T-helper 2 cell treated with Interferon-gamma antibody and Interleukin-4, amounts not matched to agents 100 ng/mL and 5 ng/mL, for 36 hours (primary cell): ENCODE measurements around the gene MAB21L1. TPM values are rescaled to one million over a fixed set of nuclear protein-coding genes. Genes with fewer than 3 reads are reported as not detected.

Experiments
- intact Hi-C: fragments of 100-400 bp; cut with micrococcal nuclease; formaldehyde crosslinking; loops from one replicate; pipeline ENCODE4 v1.15.1; 2023
- total RNA-seq: library from RNA; stranded (reverse); gene quantifications from 2 replicates; pipeline ENCODE4 v1.2.3, GENCODE V29; 2022

The MAB21L1 gene
- not detected in 2 replicates for total RNA-seq

DNA sequence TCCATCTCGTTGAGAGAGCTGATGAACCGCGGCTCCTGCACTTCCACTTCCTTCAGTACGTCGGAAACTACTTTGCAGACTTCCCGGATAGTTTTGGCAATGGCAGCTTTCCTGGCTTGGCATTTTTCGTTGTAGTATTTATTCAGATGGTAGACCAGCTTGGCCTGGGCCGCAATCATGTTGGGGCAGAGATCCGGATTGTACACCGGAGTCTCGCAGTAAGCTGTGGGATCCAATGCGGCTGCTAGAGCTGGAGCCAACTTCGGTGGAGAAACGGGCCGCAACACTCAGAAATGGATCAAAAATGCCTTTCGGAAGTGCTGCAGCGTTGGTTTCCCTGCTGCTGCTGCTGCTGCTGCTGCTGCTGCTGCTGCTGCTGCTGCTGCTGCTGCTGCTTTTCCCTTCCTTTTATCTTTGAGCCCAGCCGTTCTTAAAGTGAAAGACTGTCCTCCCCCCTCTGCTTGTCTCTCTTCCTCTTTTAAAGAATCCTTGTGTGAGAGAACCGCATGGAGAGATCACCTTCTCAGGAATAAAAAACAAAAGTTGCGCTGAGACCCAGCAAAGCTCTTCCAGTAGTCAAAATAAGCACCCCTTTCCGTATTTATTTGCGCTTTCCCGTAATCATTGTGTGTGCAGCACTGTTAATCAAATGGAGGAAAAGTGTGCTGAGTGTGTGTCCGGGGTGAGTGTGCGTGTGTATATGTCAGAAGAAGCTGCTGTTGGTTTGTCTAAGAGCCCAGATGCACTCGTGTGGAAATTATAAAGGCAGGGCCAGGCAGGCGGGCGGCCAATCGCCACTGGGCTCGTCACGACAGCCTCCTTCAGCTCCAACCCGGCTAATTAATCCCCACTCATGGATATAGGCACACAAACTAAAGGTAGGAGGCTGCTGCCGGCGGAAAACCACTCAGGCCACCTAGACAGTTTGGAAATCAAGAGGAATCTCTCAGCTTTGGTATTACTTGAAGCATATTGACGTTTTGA lies at the start of gene MAB21L1:
Gene MAB21L1, minus strand, starts transcription at position 730 of the 984 bp plus-strand sequence. Its CDS starts 551 bp downstream, at position 179.
- intact Hi-C loops, result no loop called here

DNA sequence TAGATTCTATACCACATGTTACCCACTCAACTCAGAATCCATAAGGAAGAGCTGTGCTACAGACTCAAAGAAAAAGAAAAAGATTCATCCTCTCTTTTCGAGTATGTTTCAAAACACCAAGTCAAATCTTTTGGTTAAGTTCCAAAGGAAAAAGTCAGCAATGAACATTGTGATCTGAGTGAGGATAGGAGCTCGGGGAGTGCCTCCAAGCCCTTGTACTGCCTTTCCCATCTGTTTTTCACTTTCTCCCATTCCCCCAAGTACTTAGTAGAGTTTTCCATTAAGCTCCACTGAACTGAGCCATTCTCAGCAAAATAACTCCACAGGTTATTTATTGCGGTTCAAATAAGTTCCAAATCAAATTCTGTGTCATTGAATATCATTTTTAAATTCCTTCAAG lies 47.7 kb upstream of the MAB21L1 start:
- intact Hi-C loops, result no loop called here

DNA sequence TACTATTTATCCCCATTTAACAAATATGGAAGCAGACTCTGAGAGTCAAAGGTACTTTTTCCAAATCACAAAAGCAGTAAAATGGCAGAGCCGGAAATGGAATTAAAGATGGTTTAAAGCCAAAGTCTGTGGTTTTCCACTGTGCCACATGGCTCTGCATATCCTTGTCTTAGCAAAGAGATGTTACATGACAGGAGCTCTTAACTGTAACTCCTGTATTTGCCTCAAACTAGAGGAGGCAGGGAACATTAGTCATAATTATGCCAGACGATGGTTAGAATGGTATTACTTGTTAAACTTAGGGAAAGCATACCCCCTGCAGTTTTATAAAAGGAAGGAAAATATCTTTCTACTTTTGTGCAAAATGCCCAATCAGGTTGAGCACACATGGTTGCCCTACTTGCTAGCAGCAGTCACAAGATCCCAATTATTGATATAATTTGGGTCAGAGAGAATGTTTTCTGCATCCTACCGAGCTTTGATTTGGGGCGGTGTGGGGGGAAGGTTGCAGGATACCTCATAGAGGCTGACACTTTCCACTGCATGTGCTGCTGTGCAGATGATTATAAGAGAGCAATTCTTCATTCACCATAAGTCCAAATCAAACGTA lies 42.0 kb upstream of the MAB21L1 start:
- intact Hi-C loops, result no loop called here

DNA sequence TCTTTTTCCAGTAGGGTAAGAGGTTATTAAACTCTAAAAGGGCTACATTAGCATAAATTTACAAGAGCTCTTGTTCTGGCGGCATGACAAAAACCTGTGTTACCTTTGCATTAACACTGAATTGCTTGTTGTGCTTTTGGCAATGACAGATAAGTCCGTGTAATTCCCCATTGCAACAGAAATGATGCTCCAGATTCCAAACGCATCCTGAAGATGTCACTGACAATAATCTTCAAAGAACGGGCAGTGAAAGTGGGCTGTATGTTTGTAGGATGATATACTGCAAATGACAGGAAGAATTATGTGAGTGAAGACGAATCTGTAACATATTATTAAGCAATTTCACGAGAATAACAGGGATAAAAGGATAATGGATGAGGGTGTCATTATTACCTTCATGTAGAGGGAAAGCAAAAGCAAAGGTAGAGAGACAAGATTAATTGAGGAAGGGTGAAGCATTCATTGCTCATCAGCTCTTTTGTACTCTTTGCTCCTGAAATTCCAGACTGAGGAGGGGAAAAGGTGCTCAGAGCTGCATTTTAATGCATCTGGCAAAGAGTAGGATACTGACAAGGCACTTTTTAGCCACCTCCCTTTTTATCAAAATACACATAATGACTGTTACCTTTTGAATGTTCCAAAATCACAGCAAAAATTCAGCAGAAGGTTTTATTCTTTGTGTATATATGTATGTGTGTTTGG lies 38.5 kb upstream of the MAB21L1 start:
- intact Hi-C loops, result no loop called here

DNA sequence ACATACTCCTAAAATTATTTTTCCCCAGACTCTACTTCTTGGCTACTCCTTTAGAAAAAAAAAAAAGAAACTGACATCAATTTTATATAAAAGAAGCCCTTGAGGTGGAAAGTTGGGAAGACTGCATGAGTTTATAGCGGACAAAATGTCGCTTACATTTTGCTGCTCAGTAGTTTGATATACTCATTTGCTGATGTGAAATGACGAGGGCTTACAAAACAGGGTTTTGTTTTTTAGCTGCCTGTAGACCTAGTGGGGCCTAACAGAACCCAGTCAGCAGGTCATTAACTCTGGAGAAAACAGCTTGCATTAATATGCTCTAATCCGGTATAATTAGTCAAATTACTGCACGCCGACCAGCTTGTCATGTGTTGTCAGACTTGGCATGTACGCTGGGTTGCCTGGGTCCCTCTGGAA lies 37.6 kb upstream of the MAB21L1 start:
- intact Hi-C loops, result no loop called here

- intact Hi-C loops, result no loop called here
These were observed 35.9 kb upstream of the MAB21L1 start for GRCh38 chr13:35512271-35512920.

GRCh38 chr13:35502456-35502855 lies 26.0 kb upstream of the MAB21L1 start:
- intact Hi-C loops, result no loop called here

DNA sequence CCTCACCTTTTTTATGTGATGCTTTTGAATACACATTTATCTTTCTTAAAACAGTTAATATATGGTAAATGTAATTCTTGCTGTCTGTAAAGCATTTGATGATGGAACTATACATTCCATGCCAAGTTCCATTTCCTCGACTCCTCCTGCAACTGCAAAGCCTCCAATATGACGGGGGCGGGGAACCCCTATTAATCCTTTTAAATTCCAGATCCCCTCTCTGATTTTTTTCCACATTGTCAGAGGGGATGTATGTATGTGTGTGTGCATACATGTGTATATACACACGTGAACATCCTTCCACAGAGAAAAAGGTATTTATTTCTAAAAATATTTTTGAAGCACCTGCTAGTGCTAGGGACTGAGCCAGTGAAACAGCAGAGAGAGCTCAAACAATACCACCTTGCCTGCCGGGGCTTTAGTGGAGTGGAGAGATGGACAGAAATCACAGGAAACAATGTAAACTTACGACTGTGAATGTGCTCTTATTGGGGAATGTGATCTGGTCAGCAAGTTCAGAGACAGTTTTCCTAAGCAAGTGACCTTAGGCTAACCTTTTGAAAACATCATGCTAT lies 25.3 kb upstream of the MAB21L1 start:
- intact Hi-C loops, result no loop called here

GRCh38 chr13:35500144-35500543 lies 23.7 kb upstream of the MAB21L1 start:
- intact Hi-C loops, result no loop called here

GRCh38 chr13:35499676-35500075 lies 23.2 kb upstream of the MAB21L1 start:
- intact Hi-C loops, result no loop called here

GRCh38 chr13:35499196-35499662 lies 22.7 kb upstream of the MAB21L1 start:
- intact Hi-C loops, result no loop called here

DNA sequence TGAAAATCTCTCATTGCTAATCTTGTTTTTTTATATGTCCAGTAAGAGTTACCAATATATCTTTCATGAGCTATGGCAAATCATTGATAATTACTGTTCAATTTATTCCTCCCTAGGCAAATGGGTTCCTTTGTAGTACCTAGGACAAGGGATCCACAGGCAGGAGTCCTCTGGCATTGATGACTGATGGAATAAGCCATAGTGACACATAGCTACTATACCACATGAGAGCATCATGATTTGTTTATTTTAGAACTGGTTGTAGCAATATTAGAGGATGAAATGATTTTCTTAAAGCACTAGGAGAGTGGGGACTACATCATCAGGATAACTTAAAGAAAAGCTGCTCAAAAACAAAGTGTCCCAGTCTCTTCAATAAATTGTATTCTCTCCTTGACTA lies 21.7 kb upstream of the MAB21L1 start:
- intact Hi-C loops, result no loop called here

DNA sequence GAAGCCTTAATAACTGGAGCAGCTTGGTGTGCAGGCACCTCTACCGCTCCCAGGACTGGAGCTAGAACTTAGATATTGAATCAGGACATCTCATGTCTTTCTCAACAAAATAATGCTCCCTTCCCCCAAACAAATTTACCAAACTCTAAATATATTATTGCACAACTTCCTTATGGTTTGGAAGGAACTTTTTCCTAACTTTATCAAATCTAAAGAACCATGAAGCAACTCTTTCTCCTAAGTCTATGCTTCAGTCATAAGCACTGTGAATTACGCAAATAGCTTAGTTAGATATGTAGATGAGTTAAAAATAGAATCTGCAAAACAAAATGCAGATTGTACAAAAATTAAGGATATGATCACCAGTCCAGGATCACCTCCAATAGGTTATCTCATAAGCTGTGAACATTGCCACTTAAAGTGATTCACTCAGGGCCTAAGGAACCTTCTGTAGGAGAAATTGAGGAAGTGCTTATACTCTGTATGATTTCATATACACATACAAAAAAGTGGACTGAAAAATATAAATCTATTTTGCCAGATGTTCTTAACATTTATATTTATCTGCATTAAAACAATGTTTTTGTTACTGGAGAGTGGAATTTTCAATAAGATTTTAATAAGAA lies 20.4 kb upstream of the MAB21L1 start:
- intact Hi-C loops, result no loop called here

DNA sequence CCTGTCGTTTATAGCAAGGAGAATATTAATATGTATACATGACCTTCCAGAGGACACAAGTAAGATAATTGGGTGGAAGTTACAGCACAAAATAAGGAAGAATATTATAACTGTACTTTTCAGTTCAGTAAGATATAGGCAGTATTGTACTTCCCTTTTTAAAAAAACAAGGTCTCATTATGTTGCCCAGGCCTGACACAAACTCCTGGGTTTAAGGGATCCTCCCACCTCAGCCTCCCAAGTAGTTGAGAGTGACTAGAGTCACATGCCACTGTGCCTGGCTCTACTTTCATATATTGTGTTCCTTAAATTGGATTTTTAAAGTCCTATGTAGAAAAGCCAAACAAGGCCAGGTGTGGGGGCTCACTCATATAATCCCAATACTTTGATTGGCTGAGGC lies 19.5 kb upstream of the MAB21L1 start:
- intact Hi-C loops, result no loop called here

GRCh38 chr13:35489050-35489449 lies 12.6 kb upstream of the MAB21L1 start:
- intact Hi-C loops, result no loop called here

DNA sequence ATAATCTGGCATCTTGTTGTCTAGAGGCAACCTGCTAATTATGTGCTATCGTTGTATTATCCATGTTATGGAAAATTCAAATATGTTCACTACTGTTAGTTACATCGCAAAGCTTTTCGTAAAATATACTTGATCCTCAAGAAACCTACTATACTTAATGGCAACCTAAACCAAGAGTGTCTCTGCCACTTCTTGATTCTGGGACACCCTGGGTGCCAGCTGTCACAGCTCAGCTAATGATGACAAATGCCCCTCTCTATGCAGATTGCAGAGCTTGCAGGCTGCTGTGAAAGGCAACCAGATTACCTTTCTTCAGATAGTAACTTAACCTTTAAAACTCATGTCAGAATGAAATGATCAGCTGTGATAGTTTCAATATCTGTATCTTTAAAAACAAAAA lies 8.9 kb upstream of the MAB21L1 start:
- intact Hi-C loops, result no loop called here

DNA sequence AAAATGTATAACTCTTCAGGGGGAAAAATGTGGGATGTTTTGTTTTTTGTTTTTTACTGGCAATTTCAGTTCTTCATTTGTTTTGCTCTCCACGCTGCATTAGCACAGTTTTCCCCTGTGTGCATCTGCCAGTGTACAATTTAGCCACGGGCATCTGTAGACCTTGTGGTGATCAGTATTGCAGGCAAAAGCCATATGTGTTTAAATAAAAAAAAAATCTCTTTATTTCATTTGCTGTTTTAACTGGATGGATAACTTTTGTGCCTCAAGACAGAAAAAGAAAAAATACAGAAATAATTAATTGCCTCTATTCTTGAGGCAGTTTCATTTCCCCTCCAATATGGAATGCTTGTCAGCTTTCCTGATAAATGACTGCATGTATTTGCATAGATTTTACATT lies 7.9 kb upstream of the MAB21L1 start:
- intact Hi-C loops, result no loop called here

DNA sequence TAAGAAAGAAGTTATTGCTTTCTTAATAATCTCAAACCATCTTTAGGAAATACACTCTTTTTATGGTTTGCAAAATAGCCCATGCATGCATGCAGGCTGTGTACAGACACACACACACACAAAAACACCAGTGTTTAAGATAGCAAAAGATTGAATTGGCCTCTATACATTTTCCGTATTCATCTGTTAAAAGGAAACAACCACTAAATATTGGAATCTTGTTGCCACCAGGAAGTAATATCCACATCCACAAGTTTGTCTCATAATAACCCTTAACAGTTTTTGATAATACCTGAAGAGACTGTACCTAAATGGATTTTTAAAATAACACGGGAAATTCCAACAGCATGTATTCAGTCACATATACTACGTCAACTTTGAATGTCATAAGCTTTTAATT lies 7.3 kb upstream of the MAB21L1 start:
- intact Hi-C loops, result no loop called here

DNA sequence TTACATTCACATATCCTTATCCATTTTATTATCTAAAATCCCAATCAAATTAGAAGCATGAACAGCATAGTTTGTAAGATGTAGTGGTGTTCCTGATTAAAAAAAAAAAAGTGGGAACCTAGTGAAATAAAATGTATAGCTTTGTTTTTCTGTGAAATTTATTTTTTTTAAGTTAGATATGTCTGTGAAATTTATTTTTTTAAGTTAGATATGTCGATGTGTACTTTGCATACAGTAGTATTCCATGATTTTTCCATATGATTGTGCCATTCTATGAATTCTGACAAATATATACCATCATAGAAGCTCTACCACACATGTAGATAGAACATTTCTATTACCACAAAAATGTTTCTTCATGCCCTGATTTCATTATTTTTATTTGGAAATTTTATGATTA lies 6.0 kb upstream of the MAB21L1 start:
- intact Hi-C loops, result no loop called here

DNA sequence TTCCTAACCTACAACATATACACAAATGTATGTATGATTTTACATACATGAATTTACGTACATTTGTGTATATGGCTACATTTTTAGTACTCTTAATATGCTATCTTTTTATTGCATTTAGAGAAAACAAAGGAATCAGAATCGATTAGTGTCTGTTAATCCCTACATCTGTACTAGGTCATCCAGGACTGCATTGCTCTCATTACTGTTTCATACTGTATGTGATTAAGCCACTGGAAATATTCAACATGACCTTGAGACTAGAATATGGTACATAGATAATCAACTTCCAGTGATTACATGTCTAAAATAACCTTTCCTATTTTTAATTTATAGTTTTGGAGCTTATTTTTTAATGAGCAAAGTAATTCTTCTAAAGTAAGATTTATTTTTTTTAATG lies 5.3 kb upstream of the MAB21L1 start:
- intact Hi-C loops, result no loop called here

DNA sequence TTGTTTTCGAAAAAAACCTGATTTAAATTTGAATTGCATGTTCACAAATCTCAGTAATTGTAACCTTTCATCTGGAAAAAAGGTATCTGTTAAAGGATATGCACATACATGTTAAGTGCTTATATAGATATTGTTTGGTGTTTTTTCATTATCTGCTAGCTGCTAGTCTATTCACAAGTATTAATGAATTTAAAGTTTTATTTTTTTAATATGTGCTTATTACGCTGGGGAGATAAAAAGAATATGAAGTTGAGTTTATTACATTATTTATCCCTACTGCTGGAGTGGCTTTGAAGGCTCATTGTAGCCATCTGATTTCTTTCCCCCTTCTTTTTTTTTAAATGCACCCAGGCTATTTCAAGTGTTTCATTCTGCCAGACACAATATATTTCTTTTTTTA lies 3.9 kb upstream of the MAB21L1 start:
- intact Hi-C loops, result no loop called here
